H9 (cell line): ENCODE measurements around the gene KIFC3. TPM values are rescaled to one million over a fixed set of nuclear protein-coding genes. Genes with fewer than 3 reads are reported as not detected.

Experiments used
- DNase-seq: peaks from one replicate; pipeline ENCODE4 v3.0.0-alpha.2; 2017
- H2AFZ ChIP-seq: one replicate; pipeline ENCODE4 v1.6.1; 2013; ENCODE audit warnings: mild to moderate bottlenecking, low read length, control low read depth, moderate library complexity
- H2AK5ac ChIP-seq: 2 replicates; pipeline ENCODE4 v1.6.1; 2013; ENCODE audit warnings: low read length, control low read depth, mixed read lengths; ENCODE audit not compliant: insufficient read length
- H2BK120ac ChIP-seq: one replicate; pipeline ENCODE4 v1.6.1; 2013; ENCODE audit warnings: low read depth, mild to moderate bottlenecking, low read length, control low read depth, inconsistent platforms; ENCODE audit not compliant: poor library complexity, severe bottlenecking
- H2BK12ac ChIP-seq: 2 replicates; pipeline ENCODE4 v1.6.1; 2013; ENCODE audit warnings: low read length, control low read depth, mixed read lengths, low read depth; ENCODE audit not compliant: insufficient read length
- H2BK15ac ChIP-seq: 2 replicates; pipeline ENCODE4 v1.6.1; 2013; ENCODE audit warnings: low read depth, low read length, control low read depth
- H2BK20ac ChIP-seq: one replicate; pipeline ENCODE4 v1.6.1; 2013; ENCODE audit warnings: low read depth, mild to moderate bottlenecking, low read length, control low read depth, inconsistent platforms; ENCODE audit not compliant: poor library complexity, severe bottlenecking
- H2BK5ac ChIP-seq: 2 replicates; pipeline ENCODE4 v1.6.1; 2013; ENCODE audit warnings: low read length, control low read depth, mixed read lengths; ENCODE audit not compliant: insufficient read length
- H3K14ac ChIP-seq: 2 replicates; pipeline ENCODE4 v1.6.1; 2013; ENCODE audit warnings: low read length, control low read depth; ENCODE audit not compliant: insufficient read depth
- H3K18ac ChIP-seq: 2 replicates; pipeline ENCODE4 v1.6.1; 2013; ENCODE audit warnings: low read depth, mild to moderate bottlenecking, mixed read lengths, low read length, control low read depth; ENCODE audit not compliant: insufficient read length
- H3K23ac ChIP-seq: 2 replicates; pipeline ENCODE4 v1.6.1; 2013; ENCODE audit warnings: low read length, control low read depth, mixed read lengths, low read depth; ENCODE audit not compliant: insufficient read length
- H3K23me2 ChIP-seq: 2 replicates; pipeline ENCODE4 v1.6.1; 2013; ENCODE audit warnings: low read depth, mild to moderate bottlenecking, mixed read lengths, low read length, control low read depth; ENCODE audit not compliant: insufficient read length, poor library complexity, severe bottlenecking
- H3K27ac ChIP-seq: 2 replicates; pipeline ENCODE4 v1.5.1; 2013; ENCODE audit warnings: low read length, control low read depth, mixed read lengths, low read depth; ENCODE audit not compliant: insufficient read length
- H3K27me3 ChIP-seq: 2 replicates; pipeline ENCODE4 v1.6.1; 2013; ENCODE audit warnings: low read length, control low read depth, inconsistent platforms; ENCODE audit not compliant: insufficient read depth
- H3K4ac ChIP-seq: 2 replicates; pipeline ENCODE4 v1.6.1; 2013; ENCODE audit warnings: low read depth, mild to moderate bottlenecking, control low read depth, inconsistent platforms, low read length, moderate library complexity
- H3K4me1 ChIP-seq: 2 replicates; pipeline ENCODE4 v1.6.1; 2013; ENCODE audit warnings: low read length, control low read depth, inconsistent platforms; ENCODE audit not compliant: insufficient read depth
- H3K4me2 ChIP-seq: 2 replicates; pipeline ENCODE4 v1.6.1; 2013; ENCODE audit warnings: low read length, control low read depth, mixed read lengths; ENCODE audit not compliant: insufficient read length, insufficient read depth
- H3K56ac ChIP-seq: 2 replicates; pipeline ENCODE4 v1.6.1; 2013; ENCODE audit warnings: low read depth, mild to moderate bottlenecking, mixed read lengths, low read length, control low read depth; ENCODE audit not compliant: insufficient read length
- H3K79me1 ChIP-seq: 2 replicates; pipeline ENCODE4 v1.6.1; 2013; ENCODE audit warnings: low read depth, mild to moderate bottlenecking, moderate library complexity, low read length, control low read depth, inconsistent platforms; ENCODE audit not compliant: insufficient read depth, poor library complexity, severe bottlenecking
- H3K79me2 ChIP-seq: 2 replicates; pipeline ENCODE4 v1.6.1; 2013; ENCODE audit warnings: low read length, control low read depth, inconsistent platforms; ENCODE audit not compliant: insufficient read depth
- H3K9ac ChIP-seq: 2 replicates; pipeline ENCODE4 v1.6.1; 2013; ENCODE audit warnings: low read length, control low read depth, mixed read lengths; ENCODE audit not compliant: insufficient read length; ENCODE audit errors: extremely low read depth
- H3K9me3 ChIP-seq: one replicate; pipeline ENCODE4 v1.6.1; 2013; ENCODE audit warnings: low read depth, low read length, inconsistent platforms; ENCODE audit not compliant: control insufficient read depth
- H3T11ph ChIP-seq: one replicate; pipeline ENCODE4 v1.6.1; 2013; ENCODE audit warnings: mild to moderate bottlenecking, low read length, control low read depth, inconsistent platforms
- H4K20me1 ChIP-seq: one replicate; pipeline ENCODE4 v1.6.1; 2013; ENCODE audit not compliant: control insufficient read depth, insufficient read length, insufficient read depth
- H4K5ac ChIP-seq: 2 replicates; pipeline ENCODE4 v1.6.1; 2013; ENCODE audit warnings: low read depth, mild to moderate bottlenecking, mixed read lengths, low read length, control low read depth; ENCODE audit not compliant: insufficient read length
- H4K8ac ChIP-seq: replicated peaks from 2 replicates; pipeline ENCODE4 v1.6.1; 2013; ENCODE audit warnings: low read length, control low read depth, mixed read lengths, low read depth; ENCODE audit not compliant: insufficient read length
- H4K91ac ChIP-seq: 2 replicates; pipeline ENCODE4 v1.6.1; 2013; ENCODE audit warnings: low read depth, mild to moderate bottlenecking, moderate library complexity, mixed read lengths, low read length, control low read depth; ENCODE audit not compliant: insufficient read length
- H3K27ac Mint-ChIP-seq, 3 experiments: 2 replicates in 2 of 3; 3 replicates in 1 of 3; pipeline ENCODE4 v1.8.0; 2020 to 2021; ENCODE audit warnings: mixed read lengths in 3 of 3, mild to moderate bottlenecking in 1 of 3, moderate library complexity in 1 of 3
- H3K27me3 Mint-ChIP-seq: 2 replicates; pipeline ENCODE4 v1.8.0; 2021; ENCODE audit warnings: low read depth, mild to moderate bottlenecking, moderate library complexity, mixed read lengths
- H3K36me3 Mint-ChIP-seq, 3 experiments: 2 replicates in 2 of 3; 3 replicates in 1 of 3; pipeline ENCODE4 v1.8.0; 2020 to 2021; ENCODE audit warnings: low read depth in 3 of 3, mixed read lengths in 3 of 3; ENCODE audit not compliant: insufficient read depth in 1 of 3
- H3K4me1 Mint-ChIP-seq, 2 experiments: 2 replicates each; pipeline ENCODE4 v1.8.0; 2020; ENCODE audit warnings: mixed read lengths in 2 of 2
- H3K4me3 Mint-ChIP-seq, 2 experiments: 2 replicates in 1 of 2; 3 replicates in 1 of 2; pipeline ENCODE4 v1.8.0; 2020 to 2021; ENCODE audit warnings: mild to moderate bottlenecking in 2 of 2, mixed read lengths in 2 of 2, moderate library complexity in 1 of 2
- H3K9me3 Mint-ChIP-seq, 2 experiments: 2 replicates in 1 of 2; 3 replicates in 1 of 2; pipeline ENCODE4 v1.8.0; 2020; ENCODE audit warnings: mild to moderate bottlenecking in 2 of 2, mixed read lengths in 2 of 2, moderate library complexity in 1 of 2
- CTCF ChIP-seq: fragments of 200-600 bp; sonication (generic); conservative IDR thresholded peaks from 3 replicates; pipeline ENCODE4 v1.8.0; 2021; ENCODE audit warnings: antibody characterized with exemption, mild to moderate bottlenecking
- WGBS: extraction: QIAGEN DNeasy Blood & Tissue Kit; methylation state at CpG from one replicate; pipeline ENCODE4 v1.1.7; 2013; ENCODE audit warnings: missing lambda C conversion rate, low lambda C conversion rate, mixed read lengths; ENCODE audit not compliant: insufficient read length; ENCODE audit errors: extremely low coverage; 5-methylcytosine and 5-hydroxymethylcytosine counted together
- total RNA-seq: library from RNA; stranded (reverse); gene quantifications from 2 replicates; pipeline ENCODE4 v1.2.1, GENCODE V29; 2021

Gene KIFC3
- total RNA-seq, 1 experiment from 2014 or later: 5.0 TPM

GRCh38 chr16:57736419-57737351 lies 65.6 kb downstream of the KIFC3 start:
- Histone ChIP-seq H2AK5ac (no peak overlapping the region), H3K4me2 (peak overlapping the region; percentile 88), H3K18ac (peak overlapping the region; percentile 88), H3K23ac (no peak overlapping the region), H3K27me3 (no peaks in the 10 kb centered on the region), H3K27ac (no peak overlapping the region), H2BK15ac (no peak overlapping the region), H4K5ac (no peak overlapping the region), H3K23me2 (peaks cover 11% of the 10 kb centered on the region), H2BK5ac (no peak overlapping the region), H2BK20ac (no peak overlapping the region), H4K20me1 (peaks cover 3% of the 10 kb centered on the region), H3K4ac (no peak overlapping the region), H2AFZ (no peak overlapping the region), H4K8ac (no peak overlapping the region), H3K79me2 (no peaks in the 10 kb centered on the region), H3K4me1 (no peaks in the 10 kb centered on the region), H3K14ac (peak overlapping the region; percentile 87; the same call in 1 of the 2 replicates), H3K79me1 (no peaks in the 10 kb centered on the region), H3K9ac (peak overlapping the region; percentile 74), H3T11ph (no peak overlapping the region), H2BK120ac (no peak overlapping the region), H3K9me3 (no peaks in the 10 kb centered on the region), H3K56ac (no peak overlapping the region), H2BK12ac (peak overlapping the region; percentile 25), H4K91ac (no peak overlapping the region)
- Mint-ChIP-seq H3K4me3 (peak overlapping the region; percentile 97 to 98), H3K27me3 (no peaks in the 10 kb centered on the region; the same call in 1 of the 2 replicates), H3K27ac (peak overlapping the region in 2 of 3 experiments; percentile 84 to 100; a peak in 4 of 7 replicates), H3K9me3 (no peaks in the 10 kb centered on the region), H3K36me3 (peaks cover 5 to 9% (median 9%) of the 10 kb centered on the region in 3 experiments; a peak in 3 of 7 replicates), H3K4me1 (peaks cover 11 to 18% of the 10 kb centered on the region in 2 experiments)
- WGBS: no CpG with 5 or more reads among the region's 23 CpGs
- no peak; the same call in 2 of the 3 replicates for TF ChIP-seq CTCF
- DNase-seq: peak; percentile 71
